ENCODE data around the gene PCGF1. TPM values are rescaled to one million over a fixed set of nuclear protein-coding genes. Genes with fewer than 3 reads are reported as not detected.

The PCGF1 gene
- total RNA-seq, 4 donors from 2014 or later = 4.4 to 16.2 (median 14.7) TPM

- WGBS, 2 donors = 1 to 5% methylated on average over 6 to 10 of the region's 10 CpGs
- TF ChIP-seq POLR2A (IDR thresholded peaks at IDR 0.05) = no peak
- TF ChIP-seq, protein P1, sequence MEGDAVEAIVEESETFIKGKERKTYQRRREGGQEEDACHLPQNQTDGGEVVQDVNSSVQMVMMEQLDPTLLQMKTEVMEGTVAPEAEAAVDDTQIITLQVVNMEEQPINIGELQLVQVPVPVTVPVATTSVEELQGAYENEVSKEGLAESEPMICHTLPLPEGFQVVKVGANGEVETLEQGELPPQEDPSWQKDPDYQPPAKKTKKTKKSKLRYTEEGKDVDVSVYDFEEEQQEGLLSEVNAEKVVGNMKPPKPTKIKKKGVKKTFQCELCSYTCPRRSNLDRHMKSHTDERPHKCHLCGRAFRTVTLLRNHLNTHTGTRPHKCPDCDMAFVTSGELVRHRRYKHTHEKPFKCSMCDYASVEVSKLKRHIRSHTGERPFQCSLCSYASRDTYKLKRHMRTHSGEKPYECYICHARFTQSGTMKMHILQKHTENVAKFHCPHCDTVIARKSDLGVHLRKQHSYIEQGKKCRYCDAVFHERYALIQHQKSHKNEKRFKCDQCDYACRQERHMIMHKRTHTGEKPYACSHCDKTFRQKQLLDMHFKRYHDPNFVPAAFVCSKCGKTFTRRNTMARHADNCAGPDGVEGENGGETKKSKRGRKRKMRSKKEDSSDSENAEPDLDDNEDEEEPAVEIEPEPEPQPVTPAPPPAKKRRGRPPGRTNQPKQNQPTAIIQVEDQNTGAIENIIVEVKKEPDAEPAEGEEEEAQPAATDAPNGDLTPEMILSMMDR (IDR thresholded peaks at IDR 0.05) = no peak
Measured at GRCh38 chr2:74458938-74459363, 48.5 kb downstream of the PCGF1 start.

GRCh38 chr2:74458132-74458937 lies 49.2 kb downstream of the PCGF1 start, which contains the start of gene WBP1:
Gene WBP1 (plus strand): TSS chr2:74458438. CDS start chr2:74458603, 165 bp downstream.
- WGBS, 2 donors = 0 to 1% methylated on average over 7 to 8 of the region's 38 CpGs
- intact Hi-C loops (cut with DNase I) = no loop called here
- Histone ChIP-seq H3K9me3 (no peaks in the 10 kb centered on the region), H3K36me3 (peaks cover 0 to 29% (median 7%) of the 10 kb centered on the region in 3 donors), H3K27ac (peak within 1 kb of the TSS; percentile 94 to 99 (median 98)), H3K27me3 (no peaks in the 10 kb centered on the region), H3K4me3 (peak within 1 kb of the TSS; percentile 52 to 84 (median 72)), H3K4me1 (peaks cover 32 to 54% (median 32%) of the 10 kb centered on the region in 3 donors)
- DNase-seq = peak; percentile 99
- TF ChIP-seq, protein P1 (IDR thresholded peaks at IDR 0.05) = no peak
- TF ChIP-seq POLR2A (IDR thresholded peaks at IDR 0.05) = peak in 1 of 4 donors; percentile 62

More at GRCh38 chr2:74458938-74459363, 48.5 kb downstream of the PCGF1 start:
- no peaks in the 10 kb centered on the region for H3K27me3 ChIP-seq
- intact Hi-C loops (cut with DNase I) = no loop called here
- peaks cover 0 to 29% (median 7%) of the 10 kb centered on the region in 3 donors for H3K36me3 ChIP-seq
- peaks cover 35 to 60% (median 36%) of the 10 kb centered on the region in 3 donors for H3K4me1 ChIP-seq
- no peaks in the 10 kb centered on the region for H3K9me3 ChIP-seq
- H3K4me3 ChIP-seq = peak overlapping the region; percentile 52 to 84 (median 72)
- H3K27ac ChIP-seq = peak overlapping the region; percentile 75 to 89 (median 86)
- DNase-seq = no peak

DNA sequence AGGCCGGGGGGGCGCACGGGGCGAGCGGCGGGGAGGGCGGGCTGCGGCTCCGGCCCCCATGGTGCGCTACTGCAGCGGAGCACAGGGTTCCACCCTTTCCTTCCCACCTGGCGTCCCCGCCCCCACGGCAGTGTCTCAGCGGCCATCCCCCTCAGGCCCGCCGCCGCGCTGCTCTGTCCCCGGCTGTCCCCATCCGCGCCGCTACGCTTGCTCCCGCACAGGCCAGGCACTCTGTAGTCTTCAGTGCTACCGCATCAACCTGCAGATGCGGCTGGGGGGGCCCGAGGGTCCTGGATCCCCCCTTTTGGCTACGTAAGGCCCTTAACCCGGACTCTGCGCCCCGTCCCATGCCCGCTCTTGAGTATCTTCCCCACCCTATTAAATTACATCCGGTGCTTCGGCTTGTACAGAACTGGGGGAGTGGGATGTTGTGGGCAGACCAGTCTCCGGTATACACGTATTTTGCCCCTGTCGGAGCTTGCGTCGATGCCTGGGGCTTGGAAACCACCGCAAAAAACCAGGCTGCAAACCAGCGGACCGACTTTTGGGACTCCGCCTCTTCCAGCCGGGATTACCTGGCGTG lies 49.9 kb downstream of the PCGF1 start:
- H3K4me1 ChIP-seq = peaks cover 32 to 51% (median 32%) of the 10 kb centered on the region in 3 donors
- intact Hi-C loops (cut with DNase I) = no loop called here
- 0% methylated on average over 10 to 15 of the region's 46 CpGs for WGBS, 2 donors

GRCh38 chr2:74457129-74457548 lies 50.4 kb downstream of the PCGF1 start:
- intact Hi-C loops (cut with DNase I) = no loop called here
- Histone ChIP-seq H3K27ac (peak overlapping the region; percentile 94 to 99 (median 98)), H3K9me3 (no peaks in the 10 kb centered on the region), H3K4me3 (peak overlapping the region; percentile 52 to 84 (median 72)), H3K27me3 (no peaks in the 10 kb centered on the region), H3K36me3 (peaks cover 0 to 17% (median under 1%) of the 10 kb centered on the region in 3 donors), H3K4me1 (peaks cover 32 to 51% (median 32%) of the 10 kb centered on the region in 3 donors)
- TF ChIP-seq POLR2A (IDR thresholded peaks at IDR 0.05) = no peak
- TF ChIP-seq, protein P1 (IDR thresholded peaks at IDR 0.05) = no peak
- no peak for DNase-seq
- WGBS, 2 donors = 1 to 2% methylated on average over 7 to 8 of the region's 27 CpGs

More for the DNA sequence above, 49.9 kb downstream of the PCGF1 start:
- Histone ChIP-seq H3K9me3 (no peaks in the 10 kb centered on the region), H3K27ac (peak overlapping the region; percentile 94 to 99 (median 98)), H3K27me3 (no peaks in the 10 kb centered on the region), H3K4me3 (peak overlapping the region; percentile 52 to 84 (median 72)), H3K36me3 (peaks cover 0 to 22% (median 5%) of the 10 kb centered on the region in 3 donors)
- peak; percentile 64 for DNase-seq
- TF ChIP-seq, protein P1 (IDR thresholded peaks at IDR 0.05) = no peak
- TF ChIP-seq POLR2A (IDR thresholded peaks at IDR 0.05) = peak in 3 of 4 donors; percentile 44 to 93 (median 85)

Other genes starting within 250 kb of the PCGF1 start
- gene SLC4A5, start 164.3 kb downstream of the PCGF1 start, total RNA-seq = 1 to 10 TPM in 2 of 4 donors, under 1 TPM in 2; 0.62 to 2.3 (median 1.2) TPM
- 10 to 100 TPM; 67.1 to 80.1 (median 75.0) TPM for gene DCTN1, start 127.4 kb downstream of the PCGF1 start, total RNA-seq
- under 1 TPM; 0.22 to 0.76 (median 0.59) TPM for gene C2orf81, start 86.1 kb downstream of the PCGF1 start, total RNA-seq
- 1 to 10 TPM; 3.1 to 9.1 (median 6.0) TPM for gene WDR54, start 86.0 kb downstream of the PCGF1 start, total RNA-seq
- 10 to 100 TPM; 20.2 to 37.8 (median 27.9) TPM for gene RTKN, start 65.8 kb downstream of the PCGF1 start, total RNA-seq
- 10 to 100 TPM in 3 of 4 donors, 1 to 10 TPM in 1; 5.4 to 41.9 (median 20.3) TPM for gene INO80B, start 52.6 kb downstream of the PCGF1 start, total RNA-seq
- 10 to 100 TPM; 14.2 to 34.1 (median 25.3) TPM for gene WBP1, start 49.3 kb downstream of the PCGF1 start, total RNA-seq
- gene MOGS, start 42.3 kb downstream of the PCGF1 start, total RNA-seq = 10 to 100 TPM; 29.3 to 37.4 (median 33.9) TPM
- 10 to 100 TPM; 10.7 to 25.2 (median 22.1) TPM for gene MRPL53, start 35.0 kb downstream of the PCGF1 start, total RNA-seq
- 10 to 100 TPM in 2 of 4 donors, 1 to 10 TPM in 2; 6.5 to 24.6 (median 14.5) TPM for gene CCDC142, start 24.7 kb downstream of the PCGF1 start, total RNA-seq
- gene TTC31, start 24.6 kb downstream of the PCGF1 start, total RNA-seq = 10 to 100 TPM; 11.2 to 27.7 (median 17.5) TPM
- gene LBX2, start 8.1 kb downstream of the PCGF1 start, total RNA-seq = under 1 TPM in 2 of 4 donors, not detected in 2; 0.38 to 0.57 TPM
- not detected for gene TLX2, start 6.8 kb upstream of the PCGF1 start, total RNA-seq
- 10 to 100 TPM in 1 of 4 donors, 1 to 10 TPM in 3; 3.8 to 13.3 (median 5.7) TPM for gene DQX1, start 18.5 kb upstream of the PCGF1 start, total RNA-seq
- 100 to 1,000 TPM in 2 of 4 donors, 10 to 100 TPM in 2; 79.9 to 142 (median 105) TPM for gene AUP1, start 22.0 kb upstream of the PCGF1 start, total RNA-seq
- gene HTRA2, start 22.2 kb upstream of the PCGF1 start, total RNA-seq = 10 to 100 TPM; 16.9 to 25.8 (median 22.0) TPM
- gene LOXL3, start 46.2 kb upstream of the PCGF1 start, total RNA-seq = 1 to 10 TPM in 2 of 4 donors, under 1 TPM in 1, not detected in 1; 0.48 to 4.3 (median 3.2) TPM
- gene DOK1, start 47.0 kb upstream of the PCGF1 start, total RNA-seq = 1 to 10 TPM in 2 of 4 donors, under 1 TPM in 1, not detected in 1; 0.88 to 6.7 (median 3.0) TPM
- gene M1AP, start 140.6 kb upstream of the PCGF1 start, total RNA-seq = under 1 TPM in 1 of 4 donors, not detected in 3; 0.19 TPM
- gene SEMA4F, start 146.6 kb upstream of the PCGF1 start, total RNA-seq = 1 to 10 TPM in 3 of 4 donors, under 1 TPM in 1; 0.42 to 6.1 (median 1.7) TPM

Measured in esophagus squamous epithelium (tissue), 5 donors.